HG02973 (cell line): ENCODE results near the gene BASP1.

ENCODE experiments used
- ATAC-seq: cut with Tn5 transposase; IDR thresholded peaks from one replicate; pipeline ENCODE4 v1.9.1; 2021; ENCODE audit warnings: moderate library complexity; ENCODE audit not compliant: unreplicated experiment

BASP1 gene

GRCh38 chr5:17217493-17218352, at the start of gene BASP1:
BASP1 (plus strand) TSS chr5:17217631; CDS start chr5:17275217, 57,586 bp downstream.
- peak; percentile 39 for ATAC-seq

DNA sequence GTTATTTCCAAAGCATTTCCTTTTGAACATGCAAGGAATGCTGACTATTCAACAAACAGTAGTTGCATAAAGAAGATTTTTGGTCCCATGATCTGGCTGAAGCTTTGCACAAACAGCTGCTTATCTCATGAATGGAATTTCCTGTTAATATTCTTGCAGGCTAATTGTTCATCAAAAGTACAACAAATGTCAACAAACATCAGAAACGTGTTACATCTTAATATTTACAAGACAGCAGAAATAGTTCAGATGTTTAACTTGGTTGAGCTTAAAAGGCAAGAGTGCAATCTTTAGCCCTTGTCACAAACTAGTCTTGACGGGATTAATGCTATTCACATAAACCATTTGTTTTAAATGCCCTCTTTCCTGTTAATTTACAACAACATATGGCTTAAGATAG, 47.9 kb upstream of the BASP1 start:
- ATAC-seq: no peak

DNA sequence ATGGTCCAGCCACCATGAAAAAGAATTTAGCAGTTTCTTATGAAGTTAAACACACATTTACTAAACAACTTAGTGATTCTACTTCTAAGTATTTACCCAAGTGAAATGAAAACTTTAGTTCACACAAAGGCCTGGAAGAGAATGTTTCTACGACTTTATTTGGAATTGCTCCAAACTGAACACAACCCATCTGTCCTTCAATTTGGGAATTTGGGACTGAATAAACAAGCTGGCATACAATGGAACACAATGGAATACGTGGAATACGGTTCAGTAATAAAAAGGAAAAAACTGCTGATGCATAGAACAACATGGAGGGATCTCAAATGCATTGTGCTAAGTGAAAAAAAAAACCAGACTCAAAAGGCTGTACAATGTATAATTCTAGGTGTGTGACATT, 44.6 kb upstream of the BASP1 start:
- no peak for ATAC-seq

DNA sequence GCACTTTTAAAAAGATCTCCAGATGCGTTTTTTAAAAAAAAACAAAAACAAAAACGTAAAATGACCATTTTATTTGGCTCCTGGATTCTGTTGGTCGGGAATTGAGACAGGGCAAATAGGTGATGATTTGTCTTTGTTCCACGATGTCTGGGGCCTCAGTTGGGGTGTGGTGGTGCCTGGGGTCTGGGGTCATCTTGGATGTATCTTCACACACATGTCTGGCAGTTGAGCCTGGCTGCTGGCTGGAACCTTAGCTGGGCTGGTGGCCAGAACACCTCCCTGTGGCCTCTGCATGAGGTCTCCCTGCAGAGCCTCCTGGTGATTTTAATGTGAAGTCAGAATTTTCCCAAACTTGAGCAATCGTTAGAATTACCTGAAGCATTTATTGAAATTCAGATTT, 42.5 kb upstream of the BASP1 start:
- ATAC-seq: no peak

GRCh38 chr5:17177501-17178372, 39.7 kb upstream of the BASP1 start:
- ATAC-seq: no peak

DNA sequence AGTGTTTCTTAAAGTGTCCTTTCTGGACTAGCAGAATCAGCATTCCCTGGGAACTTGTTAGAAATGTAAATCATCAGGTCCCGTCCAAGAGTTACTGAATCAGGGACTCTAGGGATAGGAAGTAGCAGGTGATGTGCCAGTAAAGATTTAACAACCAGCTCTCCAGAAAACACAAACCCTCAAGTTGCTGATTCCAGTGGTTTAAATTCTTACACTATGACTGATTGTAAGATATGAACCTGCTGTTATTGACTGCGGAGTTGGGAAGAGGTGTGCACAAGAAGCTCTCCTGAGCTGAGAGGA, 39.1 kb upstream of the BASP1 start:
- ATAC-seq: no peak

- no peak for ATAC-seq
Measured at GRCh38 chr5:17180330-17180843, 37.0 kb upstream of the BASP1 start.

GRCh38 chr5:17180864-17181723, 36.3 kb upstream of the BASP1 start:
- ATAC-seq: no peak

GRCh38 chr5:17182494-17182893, 34.9 kb upstream of the BASP1 start:
- no peak for ATAC-seq

GRCh38 chr5:17182981-17183380, 34.5 kb upstream of the BASP1 start:
- no peak for ATAC-seq

DNA sequence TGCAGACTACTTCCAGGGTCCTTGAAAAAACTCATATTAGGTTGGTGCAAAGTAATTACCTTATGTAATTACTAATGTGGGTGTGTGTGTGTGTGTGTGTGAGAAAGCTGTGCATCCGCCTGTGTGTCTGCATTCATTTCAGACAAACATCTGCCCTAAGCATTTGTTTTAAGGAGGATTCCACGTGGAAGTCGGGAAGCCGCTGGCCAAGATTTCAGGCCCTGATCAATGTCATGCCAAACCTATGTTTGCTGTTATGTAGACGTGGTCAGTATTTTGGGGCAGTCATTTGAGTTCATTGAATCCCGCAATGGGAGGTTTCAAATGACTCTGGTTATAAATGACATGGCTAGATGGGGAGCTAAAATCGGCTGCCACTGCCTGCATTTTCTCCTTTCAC, 33.6 kb upstream of the BASP1 start:
- no peak for ATAC-seq

- ATAC-seq: no peak
Measured at GRCh38 chr5:17184588-17184987, 32.8 kb upstream of the BASP1 start.

GRCh38 chr5:17185349-17185748, 32.1 kb upstream of the BASP1 start:
- ATAC-seq: no peak

DNA sequence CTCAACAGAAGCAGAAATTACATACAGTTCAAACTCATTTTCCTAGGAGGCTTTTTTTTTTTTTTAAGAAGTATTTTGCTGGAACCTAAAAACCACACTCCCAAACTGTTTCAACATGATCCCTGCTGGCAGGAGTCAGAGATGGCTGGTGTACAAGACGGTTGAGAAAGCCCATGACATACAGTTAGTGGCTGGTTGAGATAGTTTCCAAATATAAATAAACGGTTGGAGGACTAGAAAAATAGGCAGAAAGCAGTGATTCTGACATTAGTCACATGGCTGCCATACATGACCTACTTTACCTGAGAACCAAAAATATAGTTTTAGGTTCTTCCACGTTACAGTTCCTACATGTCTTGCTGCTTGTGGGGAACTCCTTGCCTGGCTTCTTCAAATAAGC, 31.7 kb upstream of the BASP1 start:
- no peak for ATAC-seq

DNA sequence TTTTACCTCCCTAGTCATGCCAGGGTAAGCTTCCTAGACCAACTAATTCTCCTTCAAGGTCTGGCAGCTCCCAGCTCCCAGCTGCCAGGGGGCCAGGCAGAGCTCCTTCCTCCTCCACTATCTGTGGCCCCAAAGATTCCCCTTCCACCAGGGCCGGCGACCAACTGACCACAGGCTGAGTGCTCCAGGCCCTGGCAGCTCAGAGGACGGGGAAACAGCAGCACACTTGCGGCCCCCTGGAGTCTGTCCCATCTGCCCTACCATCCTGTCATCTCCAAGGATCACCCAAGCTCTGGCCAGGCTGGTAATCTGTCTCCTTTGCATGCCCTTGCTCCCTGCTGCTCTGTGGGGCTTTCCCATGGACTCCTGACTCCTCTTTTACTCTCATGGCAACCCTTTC, 31.2 kb upstream of the BASP1 start:
- ATAC-seq: no peak

GRCh38 chr5:17187011-17187785, 30.2 kb upstream of the BASP1 start:
- ATAC-seq: no peak

GRCh38 chr5:17187786-17188170, 29.7 kb upstream of the BASP1 start:
- ATAC-seq: no peak

DNA sequence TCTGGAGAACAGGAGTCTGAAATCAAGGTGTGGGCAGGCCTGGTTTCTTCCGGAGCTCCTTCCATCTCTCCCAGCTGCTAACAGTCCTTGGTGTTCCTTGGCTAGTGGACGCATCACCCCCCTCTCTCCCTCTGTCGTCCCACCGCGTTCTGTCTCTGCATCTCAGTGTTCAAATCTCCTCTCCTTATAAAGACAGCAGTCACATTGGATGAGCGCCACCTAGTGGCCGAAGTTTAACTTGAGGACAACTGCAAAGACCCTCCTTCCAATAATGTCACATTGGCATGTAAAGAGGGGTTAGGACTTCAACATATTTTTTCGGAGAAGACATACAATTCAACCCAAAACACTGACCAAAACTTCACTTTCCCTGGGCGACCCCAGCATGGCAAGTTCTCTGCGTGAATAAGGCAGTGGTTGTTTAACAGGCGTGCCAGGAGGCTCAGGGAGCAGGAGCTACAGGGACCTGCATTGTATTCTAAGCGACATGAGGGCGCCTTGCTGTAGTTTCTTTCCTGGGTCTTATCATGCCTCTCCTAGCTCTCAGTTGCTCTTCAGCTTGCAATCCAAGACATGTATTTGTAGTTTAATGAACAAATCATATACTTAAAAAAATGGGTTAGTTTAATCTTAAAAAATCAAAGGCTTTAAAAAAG, 27.9 kb upstream of the BASP1 start:
- ATAC-seq: peak; percentile 51

GRCh38 chr5:17190242-17190778, 27.1 kb upstream of the BASP1 start:
- ATAC-seq: no peak
